Activated CD4-positive, alpha-beta T cell treated with anti-CD3 and anti-CD28 coated beads, Interleukin-2, amount 50 U/mL, for 24 hours (primary cell): Measurements from ENCODE around the gene NIPA2.

ENCODE experiments used
- DNase-seq, 2 donors: peaks; one replicate each; pipeline ENCODE4 v3.0.0-alpha.2; 2020; ENCODE audit warnings: low read depth in 1 of 2, low spot score in 1 of 2

Gene NIPA2

DNA sequence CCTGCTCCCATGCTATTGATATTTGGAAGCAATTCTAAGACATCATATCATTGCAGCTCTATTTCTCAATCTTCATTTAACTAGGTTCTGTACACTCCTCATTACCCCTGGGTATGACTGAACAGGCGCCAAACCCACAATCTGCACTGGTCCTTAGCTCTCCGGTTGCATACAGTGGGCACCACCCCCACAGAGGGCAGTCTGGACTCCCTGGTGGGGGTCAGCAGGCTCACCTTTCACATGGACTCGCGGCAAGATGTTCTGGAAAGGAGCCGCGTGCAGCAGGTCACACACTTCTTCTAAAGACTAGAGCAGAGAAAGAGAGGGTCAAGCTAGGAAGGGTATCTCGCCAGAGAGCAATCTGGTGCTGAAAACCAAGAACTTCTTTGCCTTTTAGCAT lies 36.5 kb downstream of the NIPA2 start:
- DNase-seq, result no peak

DNA sequence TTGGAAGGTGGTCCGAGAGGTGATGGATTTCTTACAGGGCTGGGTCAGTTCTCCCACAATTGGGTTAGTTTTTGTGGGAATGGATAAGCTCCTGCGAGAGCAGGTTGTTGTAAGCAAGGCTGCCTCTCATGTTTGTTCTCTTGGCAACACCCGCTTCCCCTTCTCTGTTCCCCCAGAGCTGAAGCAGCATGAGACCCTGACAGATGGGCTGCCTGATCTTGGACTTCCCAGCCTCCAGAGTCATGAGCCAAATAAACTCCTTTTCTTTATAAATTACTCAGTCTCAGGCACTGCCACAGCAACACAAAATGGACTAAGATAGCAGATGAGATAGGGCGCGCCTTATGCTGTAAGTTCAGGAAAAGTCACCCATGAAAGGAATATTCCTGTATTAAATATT lies 38.7 kb downstream of the NIPA2 start:
- DNase-seq, result no peak

DNA sequence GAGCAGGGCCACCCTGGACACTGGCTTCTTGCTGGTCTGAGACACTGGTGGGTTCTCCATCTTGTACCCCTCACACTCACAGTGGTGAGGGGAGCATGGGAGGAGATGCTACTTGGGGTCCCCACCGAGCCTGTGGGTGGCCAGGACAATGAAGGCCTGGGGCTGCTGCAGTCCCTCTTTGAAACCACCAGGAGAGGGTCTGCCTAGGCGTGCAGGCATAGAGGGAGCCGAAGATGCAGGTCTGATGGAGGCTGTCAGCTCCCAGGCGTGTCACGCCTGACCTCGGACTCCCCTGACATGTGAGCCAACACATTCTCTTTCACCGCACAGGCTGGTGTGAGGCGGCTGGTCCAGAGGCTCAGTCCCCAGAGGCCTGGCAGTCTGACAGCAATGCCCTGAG lies 39.1 kb downstream of the NIPA2 start:
- DNase-seq, result no peak

DNA sequence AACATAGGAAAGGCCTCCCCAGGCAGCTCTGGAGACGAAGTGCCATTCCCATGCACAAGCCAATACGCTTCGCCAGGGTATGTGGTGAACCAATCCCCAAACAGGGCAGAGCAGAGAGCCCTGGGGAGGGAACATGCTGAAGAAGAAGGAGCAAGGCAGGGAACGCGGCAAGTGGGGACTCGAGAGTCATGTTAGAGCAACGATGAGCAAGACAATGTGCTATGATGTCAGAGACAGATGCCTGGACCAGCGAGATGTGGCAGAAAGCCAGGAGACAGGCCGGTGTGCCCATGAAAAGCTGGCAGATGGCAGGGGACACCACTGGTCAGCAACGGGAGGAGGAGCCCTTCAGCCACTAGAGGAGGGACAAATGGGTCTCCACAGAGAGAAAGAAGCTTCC lies 39.6 kb downstream of the NIPA2 start:
- no peak for DNase-seq

DNA sequence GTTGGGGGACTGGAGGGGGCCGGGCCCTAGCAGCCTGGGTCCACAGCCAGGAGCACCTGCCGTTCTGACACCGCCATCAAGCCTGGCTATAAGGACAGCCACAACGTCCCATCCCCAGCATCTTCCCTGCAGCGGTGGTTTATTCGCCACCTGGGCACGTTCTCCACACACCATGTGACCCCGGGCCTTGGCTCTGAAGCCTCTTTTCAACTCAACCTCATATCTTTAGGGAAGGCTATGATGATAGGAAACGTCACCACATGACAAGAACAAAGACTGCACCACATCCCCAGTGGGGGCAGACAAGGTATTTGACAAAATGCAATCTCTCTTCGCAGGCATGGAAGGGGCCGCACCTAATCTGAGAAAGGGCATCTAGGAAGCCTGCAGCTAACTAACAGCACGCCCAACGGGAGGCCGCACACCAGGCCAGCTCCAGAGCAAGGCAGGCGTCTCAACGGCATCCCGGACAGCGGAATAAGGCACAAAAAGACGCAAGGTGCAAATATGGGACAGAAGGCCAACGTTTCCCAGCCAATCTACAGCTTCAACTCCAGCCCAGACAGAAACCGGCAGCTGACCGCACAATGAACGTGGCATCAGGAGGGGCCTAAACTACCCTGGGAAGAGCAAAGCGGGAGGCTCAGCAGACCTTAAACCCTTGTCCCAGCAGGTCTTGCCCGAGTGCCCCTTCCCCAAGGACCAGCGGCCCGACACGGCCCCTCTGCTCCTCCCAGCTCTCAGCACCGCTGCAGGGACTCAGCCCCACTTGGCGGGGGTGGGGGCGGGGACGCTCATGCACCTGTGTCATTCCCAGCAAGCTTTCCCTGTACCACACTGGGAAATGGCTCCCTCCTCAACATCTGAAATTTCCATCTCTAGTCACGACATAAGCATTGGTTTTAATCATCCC lies 41.9 kb downstream of the NIPA2 start:
- no peak for DNase-seq

DNA sequence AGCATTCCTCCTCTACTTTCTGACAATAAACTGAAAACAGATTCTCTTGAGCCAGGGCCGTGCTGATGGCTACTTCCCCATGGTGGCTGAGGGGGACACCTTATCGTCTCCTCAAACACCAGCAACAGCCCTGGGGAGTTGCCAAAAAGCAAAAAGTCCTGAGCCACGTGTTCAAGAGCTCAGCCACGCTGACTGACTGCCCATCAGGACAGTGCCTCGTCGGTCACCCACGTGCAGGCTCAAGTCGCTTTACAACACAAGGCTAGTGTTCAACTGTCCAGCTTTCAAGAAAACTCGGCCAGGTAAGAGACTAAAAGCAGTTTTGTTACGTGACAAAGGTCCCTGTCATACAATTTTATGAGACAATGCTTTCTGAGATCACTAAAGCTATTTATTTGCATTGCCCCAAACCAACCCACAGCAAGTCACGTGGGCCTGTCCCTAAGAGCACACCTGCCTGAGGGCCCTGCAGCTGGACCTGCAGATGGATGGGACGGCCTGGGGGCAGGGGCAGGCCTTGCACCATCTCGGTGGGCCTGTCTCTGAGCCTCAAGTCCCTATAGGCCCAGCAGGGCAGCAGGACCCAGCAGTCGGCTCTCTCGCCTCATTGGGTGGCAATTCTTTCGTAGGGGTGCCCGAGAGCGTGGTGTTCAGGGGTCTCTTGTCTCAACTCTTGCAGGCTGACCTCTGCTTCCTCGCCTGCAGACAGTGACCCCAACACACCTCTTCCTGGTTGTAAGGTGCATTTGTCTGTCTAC lies 42.7 kb downstream of the NIPA2 start:
- no peak for DNase-seq

DNA sequence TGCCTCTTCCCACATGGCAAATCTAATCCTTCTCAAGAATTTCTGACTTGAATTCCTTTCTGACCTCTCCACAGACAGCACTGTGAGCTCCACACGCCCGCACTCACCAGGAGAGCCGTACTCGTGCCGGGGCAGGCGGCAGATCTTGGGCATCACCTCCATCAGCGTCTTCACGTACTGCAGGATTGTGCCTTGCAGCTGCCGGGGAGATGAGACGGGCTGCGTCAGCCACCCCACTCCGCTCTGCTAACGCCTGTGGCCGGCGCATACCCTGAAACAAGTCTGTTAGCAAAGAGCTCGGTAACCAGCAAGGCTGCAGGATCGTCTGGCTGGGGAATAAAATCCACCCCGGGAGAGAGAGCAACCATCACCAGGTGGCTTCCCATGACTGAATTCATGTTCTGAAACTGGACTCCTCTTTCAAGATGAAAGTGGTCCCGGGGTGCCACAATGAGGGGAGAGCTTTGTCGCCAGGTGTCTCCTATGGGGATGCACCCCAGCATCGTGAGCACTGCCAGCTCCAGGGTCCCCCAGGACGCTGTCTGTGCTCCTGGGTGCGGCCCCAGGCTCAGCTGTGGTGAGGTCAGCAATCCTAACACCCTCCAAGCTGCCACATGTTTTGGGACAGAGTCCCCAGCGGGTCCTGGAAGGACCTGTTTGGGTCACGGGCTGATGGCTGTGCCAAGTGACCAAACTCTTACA lies 43.4 kb downstream of the NIPA2 start:
- no peak for DNase-seq

DNA sequence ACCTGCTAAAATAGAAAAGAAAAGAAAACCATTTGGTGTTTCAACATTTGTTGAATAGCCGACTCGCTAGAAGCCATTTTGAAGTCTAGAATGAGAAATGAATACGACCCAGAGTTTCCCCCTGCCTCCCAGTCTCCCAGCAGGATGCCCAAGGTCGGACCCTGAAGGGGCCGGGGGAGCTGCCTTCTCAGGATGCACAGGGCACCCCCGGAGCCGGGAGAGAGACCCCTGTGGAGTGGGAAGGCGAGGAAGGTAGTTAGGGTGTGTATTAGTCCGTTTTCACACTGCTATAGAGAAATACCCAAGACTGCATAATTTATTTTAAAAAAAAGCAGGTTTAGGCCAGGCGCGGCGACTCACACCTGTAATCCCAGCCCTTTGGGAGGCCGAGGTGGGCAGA lies 44.7 kb downstream of the NIPA2 start:
- no peak for DNase-seq

DNA sequence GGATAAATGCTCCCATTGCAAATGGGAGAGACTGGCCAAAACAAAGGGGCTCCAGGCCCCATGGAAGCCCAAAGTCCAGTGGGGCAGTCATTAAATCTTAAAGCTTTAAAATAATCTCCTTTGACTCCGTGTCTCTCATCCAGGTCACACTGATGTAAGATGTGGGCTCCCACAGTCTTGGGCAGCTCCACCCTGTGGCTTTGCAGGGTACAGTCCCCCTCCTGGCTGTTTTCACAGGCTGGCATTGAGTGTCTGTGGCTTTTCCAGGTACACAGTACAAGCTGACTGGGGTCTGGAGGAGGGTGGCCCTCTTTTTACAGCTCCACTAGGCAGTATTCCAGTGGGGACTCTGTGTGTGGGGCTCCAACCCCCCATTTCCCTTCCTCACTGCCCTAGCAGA lies 45.9 kb downstream of the NIPA2 start:
- DNase-seq, result no peak

DNA sequence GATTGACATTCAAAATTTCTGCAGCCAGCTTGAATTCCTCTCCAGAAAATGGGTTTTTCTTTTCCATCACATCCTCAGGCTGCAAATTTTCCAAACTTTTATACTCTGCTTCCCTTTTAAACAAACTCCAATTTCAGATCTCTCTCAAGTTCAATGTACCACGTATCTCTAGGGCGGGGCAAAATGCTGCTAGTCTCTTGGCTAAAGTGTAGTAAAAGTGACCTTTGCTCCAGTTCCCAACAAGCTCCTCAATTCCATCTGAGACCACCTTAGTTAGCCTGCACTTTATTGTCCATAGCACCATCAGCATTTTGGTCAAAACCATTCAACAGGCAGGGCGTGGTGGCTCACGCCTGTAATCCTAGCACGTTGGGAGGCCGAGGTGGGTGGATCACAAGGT lies 46.7 kb downstream of the NIPA2 start:
- DNase-seq, result no peak

DNA sequence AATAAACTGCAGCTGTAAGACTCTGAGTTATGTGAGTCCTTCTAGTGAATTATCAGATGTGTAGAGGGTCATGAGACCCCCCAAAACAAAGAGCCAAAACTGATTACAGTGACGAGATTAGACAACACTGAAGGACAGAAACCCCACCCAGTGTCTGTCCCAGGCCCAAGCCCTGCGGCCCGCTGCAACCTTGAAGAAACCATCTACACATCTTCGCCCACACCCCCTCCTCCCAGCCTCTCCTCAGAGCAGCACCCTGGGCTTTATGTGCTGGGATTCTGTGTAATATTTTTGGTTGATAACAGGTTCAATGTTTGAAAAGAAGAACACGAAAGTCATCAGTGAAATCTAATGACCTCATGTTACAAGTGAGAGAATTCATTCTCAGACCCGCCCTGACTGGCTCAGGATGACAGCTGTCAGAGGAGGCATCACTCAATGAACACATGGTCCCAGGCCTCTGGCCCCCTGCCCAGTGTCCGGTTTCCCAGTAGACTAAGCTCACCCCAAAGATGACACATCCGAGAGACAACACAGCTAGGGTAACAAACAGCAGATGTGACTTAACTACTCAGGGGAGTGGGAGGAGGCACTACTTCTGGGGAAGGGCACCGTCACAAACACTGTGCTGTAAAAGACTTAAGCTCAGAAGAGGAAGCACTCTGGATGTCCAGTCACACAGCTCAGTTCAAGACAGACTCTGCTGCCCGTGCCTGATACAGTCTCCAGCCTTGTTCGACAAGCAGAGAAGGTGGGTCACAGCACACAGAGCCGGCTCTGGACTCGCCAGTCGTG lies 48.9 kb downstream of the NIPA2 start:
- DNase-seq, result no peak

DNA sequence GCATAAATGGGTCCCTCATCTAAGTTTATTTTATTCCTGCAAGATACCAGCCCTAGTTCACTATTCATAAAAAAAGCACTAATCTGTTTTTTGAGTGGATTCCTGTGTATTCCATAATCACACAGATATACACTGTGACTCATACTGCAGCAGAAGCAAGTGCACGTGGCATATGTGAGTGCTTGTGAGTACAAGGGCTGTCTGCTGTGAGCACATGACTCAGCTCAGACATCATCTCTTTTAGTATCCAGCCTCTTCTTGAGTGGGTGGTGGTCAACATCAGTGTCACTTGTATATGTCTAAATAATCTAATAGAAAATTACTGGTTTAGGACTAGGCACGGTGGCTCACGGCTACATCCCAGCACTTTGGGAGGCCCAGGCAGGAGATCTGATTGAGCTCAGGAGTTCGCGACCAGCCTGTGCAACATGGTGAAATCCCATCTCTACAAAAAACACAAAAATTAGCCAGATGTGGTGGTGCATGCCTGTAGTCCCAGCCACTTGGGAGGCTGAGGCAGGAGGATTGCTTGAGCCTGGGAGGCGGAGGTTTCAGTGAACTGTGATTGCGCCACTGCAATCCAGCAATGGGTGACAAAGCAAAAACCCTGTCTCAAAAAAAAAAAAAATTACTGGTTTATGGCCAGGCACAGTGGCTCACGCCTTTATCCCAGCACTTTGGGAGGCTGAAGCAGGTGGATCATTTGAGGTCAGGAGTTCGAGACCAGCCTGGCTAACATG lies 49.8 kb downstream of the NIPA2 start:
- no peak for DNase-seq

DNA sequence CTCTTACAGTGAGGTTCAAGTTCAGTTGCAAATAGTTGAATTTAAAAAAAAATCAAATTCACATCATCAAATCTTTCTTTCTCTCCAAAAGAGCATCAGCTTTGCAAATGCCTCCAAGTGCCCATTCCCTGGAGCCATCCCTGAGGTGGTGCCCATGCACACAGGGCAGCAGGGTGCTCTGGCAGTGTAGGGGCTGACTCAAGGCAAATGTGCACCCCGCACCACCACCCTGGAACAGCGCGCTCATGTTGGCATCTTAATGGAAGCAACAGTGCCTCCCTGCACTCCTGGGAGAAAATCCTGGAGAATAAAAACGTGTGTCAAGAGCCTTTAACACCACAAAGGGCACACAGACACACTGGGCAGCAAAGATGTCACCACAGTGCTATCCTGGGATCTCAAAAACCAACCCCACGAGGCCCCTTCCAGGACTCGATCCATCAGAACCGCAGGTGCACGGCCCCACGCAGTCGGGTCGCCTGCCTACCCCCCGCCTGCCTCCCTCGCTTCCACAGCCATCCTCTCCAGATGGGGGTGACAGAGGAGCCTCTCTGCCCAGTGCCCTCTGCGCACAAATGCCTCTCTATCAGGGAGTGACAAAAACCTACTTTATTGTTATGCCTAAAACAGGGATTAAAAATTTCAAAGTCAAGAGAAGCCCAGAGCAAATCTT lies 50.8 kb downstream of the NIPA2 start:
- no peak for DNase-seq

DNA sequence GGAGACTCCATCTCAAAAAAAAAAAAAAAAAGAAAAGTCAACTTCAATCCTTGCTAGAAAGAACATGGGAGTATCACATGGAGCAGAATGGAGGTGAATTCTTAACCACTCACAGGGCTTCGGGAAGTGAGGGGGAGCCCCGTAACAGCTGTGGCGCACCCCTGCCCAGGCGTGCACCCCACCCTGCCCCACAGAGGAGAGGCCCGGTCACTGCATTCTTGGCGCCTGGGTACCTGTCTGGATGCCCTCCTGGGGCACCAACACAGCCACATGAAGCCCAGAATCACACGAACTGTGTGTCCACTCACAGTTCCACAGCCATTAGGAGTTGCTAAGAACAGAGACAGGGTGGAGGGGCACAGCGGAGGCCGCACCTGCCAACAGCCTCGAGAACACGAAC lies 51.8 kb downstream of the NIPA2 start:
- DNase-seq, result no peak

DNA sequence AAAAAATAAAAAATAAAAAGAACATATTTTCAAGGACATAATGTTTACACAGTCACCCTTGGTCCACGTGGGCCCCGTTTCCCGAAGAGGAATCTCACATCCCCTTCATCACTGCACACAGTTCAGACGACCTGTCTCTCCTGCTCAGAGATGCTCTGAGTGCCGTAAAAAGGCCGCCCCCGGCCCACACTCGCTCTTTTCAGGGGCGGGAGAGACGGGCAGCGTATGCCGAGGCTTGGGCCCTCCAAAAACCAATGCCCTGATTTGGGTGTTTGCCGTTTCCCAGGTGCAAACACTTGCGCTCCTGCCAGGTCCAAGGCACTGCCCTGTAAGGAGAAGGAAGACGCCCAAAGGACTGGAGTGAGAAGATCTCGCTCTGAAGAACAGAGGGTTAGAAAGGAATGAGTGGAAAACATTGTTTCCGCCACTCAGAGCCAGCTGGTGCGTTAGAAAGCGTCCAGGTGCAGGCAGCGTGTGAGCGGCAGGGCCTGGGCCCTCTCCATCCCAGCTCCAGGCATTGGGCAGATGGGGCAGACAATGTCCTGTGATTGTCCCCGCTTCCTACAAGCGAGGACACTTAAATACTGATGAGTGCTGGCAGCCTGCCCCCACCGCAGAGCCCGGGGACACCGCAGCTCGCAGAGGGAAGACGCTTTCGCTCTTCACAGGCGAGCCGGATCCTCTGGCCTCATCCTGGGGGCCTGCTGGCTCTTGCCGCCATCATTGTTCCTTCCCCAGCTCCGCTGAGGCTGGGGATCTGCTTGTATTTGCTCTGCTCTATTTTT lies 53.2 kb downstream of the NIPA2 start:
- no peak for DNase-seq

DNA sequence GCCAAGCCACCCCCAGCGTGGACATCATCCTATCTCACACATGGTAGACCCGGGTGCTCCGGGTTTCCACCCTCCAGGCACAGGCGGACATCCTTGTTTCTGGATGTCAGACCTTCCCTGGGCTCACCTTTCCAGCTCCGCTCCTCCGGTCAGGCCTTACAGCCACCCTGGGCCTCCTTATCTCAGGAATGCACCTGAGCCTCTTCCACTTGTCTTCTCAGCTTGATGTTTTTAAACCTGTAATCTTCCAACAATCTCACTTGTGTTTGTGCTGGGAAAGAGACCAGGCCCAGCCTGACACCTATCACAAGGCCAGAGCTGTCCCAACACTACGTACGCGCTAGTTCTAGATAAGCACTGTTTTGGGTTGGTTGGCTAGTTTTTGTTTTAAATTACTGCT lies 53.9 kb downstream of the NIPA2 start:
- DNase-seq, result no peak

DNA sequence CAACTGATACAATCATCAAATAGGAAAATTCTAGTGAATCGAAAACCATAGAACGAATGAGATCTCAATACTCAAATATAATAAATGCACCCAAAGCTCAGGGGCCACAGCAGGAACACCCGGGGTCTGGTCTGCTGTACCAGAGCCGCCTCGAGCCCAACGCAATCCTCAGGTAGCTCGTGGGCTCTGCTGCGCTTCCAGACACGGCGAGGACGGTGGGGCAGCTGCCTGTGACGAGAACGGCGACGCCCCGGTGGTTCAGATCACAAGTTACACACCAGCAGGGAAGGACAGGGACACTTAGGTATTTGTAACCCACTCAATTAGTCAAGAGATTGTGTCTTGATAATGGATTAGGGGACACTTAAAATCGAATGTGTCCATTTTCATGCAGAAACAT lies 54.6 kb downstream of the NIPA2 start:
- DNase-seq, result no peak

DNA sequence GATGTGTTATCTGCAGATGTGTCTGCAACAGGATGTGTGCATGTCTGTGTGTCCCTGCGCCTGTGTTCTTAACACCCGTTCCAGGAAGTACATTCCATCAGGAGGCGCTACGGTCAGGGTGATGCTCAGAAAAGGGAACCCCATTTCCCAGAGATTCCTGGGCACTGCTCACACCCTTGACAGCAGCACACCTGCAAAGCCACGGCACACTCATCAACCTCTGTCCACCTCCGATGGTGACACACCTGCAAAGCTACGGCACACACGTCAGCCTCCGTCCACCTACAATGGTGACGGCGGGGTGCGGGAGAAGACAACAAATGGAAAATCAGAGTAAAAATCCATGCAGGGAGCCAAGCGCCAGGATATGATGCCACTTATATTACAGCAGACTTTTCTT lies 55.4 kb downstream of the NIPA2 start:
- DNase-seq, result no peak
